Neutrophil (primary cell): Measurements from ENCODE around the gene FLYWCH2.

Source experiments
- H3K27ac ChIP-seq: fragments of 200-600 bp; sonication (generic); 2 replicates; pipeline ENCODE4 v1.5.1; 2016; ENCODE audit warnings: mild to moderate bottlenecking, moderate library complexity
- H3K27me3 ChIP-seq: fragments of 200-600 bp; sonication (generic); 2 replicates; pipeline ENCODE4 v1.6.0; 2016; ENCODE audit warnings: mild to moderate bottlenecking
- H3K36me3 ChIP-seq: fragments of 200-600 bp; sonication (generic); 2 replicates; pipeline ENCODE4 v1.5.1; 2017
- H3K4me1 ChIP-seq, 2 experiments: fragments of 200-600 bp in 1 of 2; sonication (generic) in 1 of 2; 1 replicate in 1 of 2; 2 replicates in 1 of 2; pipeline versions ENCODE4 v1.5.1 to v1.6.1; 2013 to 2016; ENCODE audit warnings: low read depth in 1 of 2, low read length in 1 of 2, mild to moderate bottlenecking in 1 of 2, moderate library complexity in 1 of 2; ENCODE audit not compliant: control insufficient read depth in 1 of 2, insufficient read depth in 1 of 2
- H3K4me3 ChIP-seq, 2 experiments: fragments of 200-600 bp in 1 of 2; sonication (generic) in 1 of 2; 1 replicate in 1 of 2; 2 replicates in 1 of 2; pipeline ENCODE4 v1.5.1; 2013 to 2016; ENCODE audit warnings: low read depth in 1 of 2, low read length in 1 of 2, mild to moderate bottlenecking in 1 of 2, moderate library complexity in 1 of 2
- H3K9me3 ChIP-seq: fragments of 200-600 bp; sonication (generic); 2 replicates; pipeline ENCODE4 v1.5.1; 2016
- CTCF ChIP-seq: fragments of 200-600 bp; sonication (generic); IDR thresholded peaks from 2 replicates; pipeline ENCODE4 v1.5.1; 2016; ENCODE audit warnings: antibody characterized with exemption

FLYWCH2 gene

GRCh38 chr16:2838928-2839327, 44.1 kb upstream of the FLYWCH2 start:
- no peaks in the 10 kb centered on the region for H3K36me3 ChIP-seq
- H3K4me3 ChIP-seq = no peak overlapping the region
- TF ChIP-seq CTCF = no peak
- no peak overlapping the region for H3K27ac ChIP-seq
- peaks cover 13 to 15% of the 10 kb centered on the region in 2 experiments for H3K4me1 ChIP-seq
- peaks cover 41% of the 10 kb centered on the region for H3K27me3 ChIP-seq
- H3K9me3 ChIP-seq = no peaks in the 10 kb centered on the region

- Histone ChIP-seq H3K27ac (no peak overlapping the region), H3K4me3 (no peak overlapping the region), H3K36me3 (no peaks in the 10 kb centered on the region), H3K4me1 (peaks cover 13 to 15% of the 10 kb centered on the region in 2 experiments), H3K9me3 (no peaks in the 10 kb centered on the region), H3K27me3 (peaks cover 41% of the 10 kb centered on the region)
- TF ChIP-seq CTCF = no peak
Measured at GRCh38 chr16:2839650-2840450, 43.2 kb upstream of the FLYWCH2 start.

GRCh38 chr16:2840914-2841313, 42.1 kb upstream of the FLYWCH2 start:
- Histone ChIP-seq H3K27me3 (peaks cover 41% of the 10 kb centered on the region), H3K4me1 (peaks cover 13 to 15% of the 10 kb centered on the region in 2 experiments), H3K27ac (no peak overlapping the region), H3K4me3 (no peak overlapping the region), H3K9me3 (no peaks in the 10 kb centered on the region), H3K36me3 (no peaks in the 10 kb centered on the region)
- no peak for TF ChIP-seq CTCF

- Histone ChIP-seq H3K4me3 (peak overlapping the region in 1 of 2 experiments; percentile 0), H3K4me1 (peaks cover 13 to 15% of the 10 kb centered on the region in 2 experiments), H3K36me3 (no peaks in the 10 kb centered on the region), H3K27ac (no peak overlapping the region), H3K27me3 (peaks cover 33% of the 10 kb centered on the region), H3K9me3 (no peaks in the 10 kb centered on the region)
- TF ChIP-seq CTCF = no peak
Measured at GRCh38 chr16:2841606-2842339, 41.2 kb upstream of the FLYWCH2 start.

GRCh38 chr16:2842340-2843000, 40.5 kb upstream of the FLYWCH2 start:
- peaks cover 13 to 15% of the 10 kb centered on the region in 2 experiments for H3K4me1 ChIP-seq
- H3K9me3 ChIP-seq = no peaks in the 10 kb centered on the region
- H3K27me3 ChIP-seq = peaks cover 29% of the 10 kb centered on the region
- peak overlapping the region in 1 of 2 experiments; percentile 0 for H3K4me3 ChIP-seq
- H3K27ac ChIP-seq = no peak overlapping the region
- no peaks in the 10 kb centered on the region for H3K36me3 ChIP-seq
- no peak for TF ChIP-seq CTCF
